ENCODE measurements around the gene XPR1. TPM values are rescaled to one million over a fixed set of nuclear protein-coding genes. Genes with fewer than 3 reads are reported as not detected.

Gene XPR1
- total RNA-seq, 1 experiment from 2014 or later = 16.8 TPM

DNA sequence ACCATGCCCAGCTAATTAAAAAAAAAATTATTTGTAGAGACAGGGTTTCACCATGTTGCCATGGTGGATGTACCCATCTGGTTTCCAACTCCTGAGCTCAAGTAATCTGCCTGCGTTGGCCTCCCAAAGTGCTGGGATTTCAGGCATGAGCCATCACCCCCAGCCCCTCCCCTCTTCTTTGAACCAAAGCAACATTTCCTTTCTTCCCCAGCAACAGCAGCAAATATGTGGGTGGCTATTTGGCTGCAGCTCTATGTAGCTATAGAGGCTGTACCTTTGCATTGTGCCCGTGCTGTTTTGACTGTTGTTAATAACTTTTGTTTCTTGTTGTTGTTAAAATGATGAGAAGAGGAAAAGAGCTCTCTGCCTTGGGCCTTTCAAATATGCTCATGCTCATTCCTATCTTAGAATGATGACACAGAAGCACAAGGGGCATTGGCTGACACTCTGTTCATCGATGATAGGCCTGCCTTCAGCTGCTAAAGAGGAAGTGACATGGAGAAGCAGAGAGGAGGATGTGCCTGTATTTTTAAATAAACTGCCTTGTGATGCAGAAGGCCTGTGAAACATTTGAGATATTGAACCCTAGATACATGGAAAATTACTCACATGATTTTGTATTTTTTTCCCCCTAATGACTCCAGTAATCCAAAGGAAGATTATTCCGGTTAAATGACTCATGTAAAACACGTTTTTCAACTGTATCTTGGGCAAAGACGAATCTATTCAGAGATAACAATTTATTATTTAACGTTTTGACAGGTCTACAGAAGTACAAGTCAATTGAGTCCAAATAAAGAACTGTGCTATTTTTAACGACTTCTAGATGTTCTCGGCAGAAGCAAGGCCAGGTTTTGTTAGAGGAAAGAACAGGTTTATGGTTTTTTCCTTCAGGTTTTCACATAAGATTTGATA is 20.5 kb upstream of the XPR1 start:
- no peaks in the 10 kb centered on the region for H3K9me3 ChIP-seq (ENCODE audit: insufficient read depth, low read depth)
- no peaks in the 10 kb centered on the region; the same call in 1 of the 2 replicates for H3F3A ChIP-seq (ENCODE audit: insufficient read depth, low read depth)
- no peaks in the 10 kb centered on the region for H3K27me3 ChIP-seq (ENCODE audit: insufficient read depth, low read depth)
- intact Hi-C loops (cut with micrococcal nuclease; ENCODE audit: unreplicated experiment) = no loop called here
- ChIA-PET POLR2A (ENCODE audit: unreplicated experiment) (no interaction called here), CTCF (no interaction called here)
- no TSS peak for BruUV-seq (replicated peaks)
- H3K79me2 ChIP-seq (ENCODE audit: low read depth) = no peaks in the 10 kb centered on the region
- peaks cover 10% of the 10 kb centered on the region for H3K4me1 ChIP-seq (replicated peaks; ENCODE audit: insufficient read depth)
- no peaks in the 10 kb centered on the region for H4K20me1 ChIP-seq (ENCODE audit: insufficient read depth)
- peak overlapping the region; percentile 23; the same call in 1 of the 2 replicates for H3K4me2 ChIP-seq
- no peak for DNase-seq
- H3K9me2 ChIP-seq (ENCODE audit: insufficient read depth) = no peaks in the 10 kb centered on the region
- H2AFZ ChIP-seq = no peak overlapping the region
- no peaks in the 10 kb centered on the region for H3K36me3 ChIP-seq (ENCODE audit: low read depth)
- no peak for TF ChIP-seq EZH2 (IDR thresholded peaks at IDR 0.05; ENCODE audit: low read depth)
- TF ChIP-seq, protein P1, sequence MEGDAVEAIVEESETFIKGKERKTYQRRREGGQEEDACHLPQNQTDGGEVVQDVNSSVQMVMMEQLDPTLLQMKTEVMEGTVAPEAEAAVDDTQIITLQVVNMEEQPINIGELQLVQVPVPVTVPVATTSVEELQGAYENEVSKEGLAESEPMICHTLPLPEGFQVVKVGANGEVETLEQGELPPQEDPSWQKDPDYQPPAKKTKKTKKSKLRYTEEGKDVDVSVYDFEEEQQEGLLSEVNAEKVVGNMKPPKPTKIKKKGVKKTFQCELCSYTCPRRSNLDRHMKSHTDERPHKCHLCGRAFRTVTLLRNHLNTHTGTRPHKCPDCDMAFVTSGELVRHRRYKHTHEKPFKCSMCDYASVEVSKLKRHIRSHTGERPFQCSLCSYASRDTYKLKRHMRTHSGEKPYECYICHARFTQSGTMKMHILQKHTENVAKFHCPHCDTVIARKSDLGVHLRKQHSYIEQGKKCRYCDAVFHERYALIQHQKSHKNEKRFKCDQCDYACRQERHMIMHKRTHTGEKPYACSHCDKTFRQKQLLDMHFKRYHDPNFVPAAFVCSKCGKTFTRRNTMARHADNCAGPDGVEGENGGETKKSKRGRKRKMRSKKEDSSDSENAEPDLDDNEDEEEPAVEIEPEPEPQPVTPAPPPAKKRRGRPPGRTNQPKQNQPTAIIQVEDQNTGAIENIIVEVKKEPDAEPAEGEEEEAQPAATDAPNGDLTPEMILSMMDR (conservative IDR thresholded peaks at IDR 0.05) = no peak
- H3K27ac ChIP-seq = no peak overlapping the region
- no peak overlapping the region for H3K4me3 ChIP-seq

DNA sequence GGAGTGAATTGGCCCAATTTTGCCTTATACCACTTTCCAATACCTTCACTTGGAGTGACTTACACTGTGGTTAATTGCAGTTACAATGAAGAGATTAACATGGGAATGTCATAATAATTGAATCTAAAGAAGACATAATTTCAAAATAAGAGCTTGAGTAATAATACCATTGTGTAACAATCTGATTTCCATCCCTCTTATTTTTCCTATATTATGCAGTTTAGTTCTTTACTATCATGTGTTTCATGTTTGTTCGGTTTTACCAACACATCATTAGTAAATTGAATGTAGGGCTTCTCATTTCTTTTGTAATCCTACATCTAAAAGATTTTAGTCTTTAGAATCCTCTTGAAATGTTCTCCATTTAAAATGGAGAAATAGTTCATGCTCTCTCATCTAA is 19.2 kb upstream of the XPR1 start:
- Histone ChIP-seq H3K79me2 (ENCODE audit: low read depth) (no peaks in the 10 kb centered on the region), H3K9me3 (ENCODE audit: insufficient read depth, low read depth) (no peaks in the 10 kb centered on the region), H3K27ac (no peak overlapping the region), H3F3A (ENCODE audit: insufficient read depth, low read depth) (no peaks in the 10 kb centered on the region; the same call in 1 of the 2 replicates), H2AFZ (no peak overlapping the region), H3K4me2 (no peak overlapping the region), H3K27me3 (ENCODE audit: insufficient read depth, low read depth) (no peaks in the 10 kb centered on the region), H4K20me1 (ENCODE audit: insufficient read depth) (no peaks in the 10 kb centered on the region), H3K4me3 (no peak overlapping the region), H3K9me2 (ENCODE audit: insufficient read depth) (no peaks in the 10 kb centered on the region), H3K36me3 (ENCODE audit: low read depth) (no peaks in the 10 kb centered on the region), H3K4me1 (replicated peaks; ENCODE audit: insufficient read depth) (peaks cover 10% of the 10 kb centered on the region)
- POLR2A ChIA-PET (ENCODE audit: unreplicated experiment) = no interaction called here
- intact Hi-C loops (cut with micrococcal nuclease; ENCODE audit: unreplicated experiment) = no loop called here
- CTCF ChIA-PET = no interaction called here
- no TSS peak for BruUV-seq (replicated peaks)
- no peak for DNase-seq
- TF ChIP-seq EZH2 (IDR thresholded peaks at IDR 0.05; ENCODE audit: low read depth) = no peak
- TF ChIP-seq, protein P1 (conservative IDR thresholded peaks at IDR 0.05) = no peak

DNA sequence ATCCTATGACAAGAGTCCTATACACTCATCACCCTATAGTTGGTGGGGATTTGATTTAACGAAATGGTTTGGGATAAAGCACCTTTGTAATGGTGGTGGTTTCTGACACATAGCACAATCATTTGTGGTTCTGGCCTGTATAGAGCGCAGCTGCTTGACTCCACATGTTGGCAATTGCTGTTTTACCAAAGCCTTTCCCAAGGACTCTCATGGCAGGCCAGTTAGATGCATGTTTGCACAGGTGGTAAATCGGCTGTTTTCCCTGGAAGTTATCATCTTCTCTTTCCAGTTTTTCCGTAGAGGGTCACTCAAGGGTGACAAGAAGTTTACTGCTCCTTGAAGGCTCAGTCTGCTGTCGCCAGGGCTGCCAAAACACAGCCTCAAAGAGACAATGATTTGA is 17.1 kb upstream of the XPR1 start:
- Histone ChIP-seq H3K27me3 (ENCODE audit: insufficient read depth, low read depth) (no peaks in the 10 kb centered on the region), H3K27ac (no peak overlapping the region), H3K4me3 (no peak overlapping the region), H3K36me3 (ENCODE audit: low read depth) (no peaks in the 10 kb centered on the region), H3K4me2 (no peak overlapping the region), H3K79me2 (ENCODE audit: low read depth) (no peaks in the 10 kb centered on the region), H3F3A (ENCODE audit: insufficient read depth, low read depth) (no peaks in the 10 kb centered on the region; the same call in 1 of the 2 replicates), H4K20me1 (ENCODE audit: insufficient read depth) (no peaks in the 10 kb centered on the region), H3K9me3 (ENCODE audit: insufficient read depth, low read depth) (no peaks in the 10 kb centered on the region), H3K4me1 (replicated peaks; ENCODE audit: insufficient read depth) (peaks cover 10% of the 10 kb centered on the region), H2AFZ (no peak overlapping the region), H3K9me2 (ENCODE audit: insufficient read depth) (no peaks in the 10 kb centered on the region)
- BruUV-seq (replicated peaks) = no TSS peak
- intact Hi-C loops (cut with micrococcal nuclease; ENCODE audit: unreplicated experiment) = no loop called here
- no peak for TF ChIP-seq EZH2 (IDR thresholded peaks at IDR 0.05; ENCODE audit: low read depth)
- TF ChIP-seq, protein P1 (conservative IDR thresholded peaks at IDR 0.05) = no peak
- ChIA-PET CTCF (no interaction called here), POLR2A (ENCODE audit: unreplicated experiment) (no interaction called here)
- no peak for DNase-seq

Measured in PC-9 (cell line).